GM23338 (cell line): ENCODE results near the gene SLC26A1. TPM values are rescaled to one million over a fixed set of nuclear protein-coding genes. Genes with fewer than 3 reads are reported as not detected.

Experiments used
- ATAC-seq: fragments of 200-7000 bp; cut with Tn5 transposase; 3 replicates; pipeline ENCODE4 v1.9.1; 2020
- DNase-seq: peaks from one replicate; pipeline ENCODE4 v3.0.0-alpha.2; 2015; ENCODE audit warnings: low spot score
- H2AFZ ChIP-seq: fragments of 200-600 bp; sonication (generic); 2 replicates; pipeline ENCODE4 v1.8.0; 2016; ENCODE audit warnings: antibody characterized with exemption, mild to moderate bottlenecking, moderate library complexity
- H3F3A ChIP-seq: fragments of 200-600 bp; sonication (generic); replicated peaks from 2 replicates; pipeline ENCODE4 v1.8.0; 2017; ENCODE audit warnings: antibody characterized with exemption, mixed run types, low read depth
- H3K27ac ChIP-seq: fragments of 200-600 bp; sonication (generic); 2 replicates; pipeline ENCODE4 v1.6.1; 2016; ENCODE audit warnings: low read depth
- H3K27me3 ChIP-seq: fragments of 200-600 bp; sonication (generic); 2 replicates; pipeline ENCODE4 v1.8.0; 2016; ENCODE audit warnings: mild to moderate bottlenecking, mixed run types, moderate library complexity; ENCODE audit not compliant: insufficient read depth
- H3K36me3 ChIP-seq: fragments of 200-600 bp; sonication (generic); 2 replicates; pipeline ENCODE4 v1.8.0; 2016; ENCODE audit warnings: mild to moderate bottlenecking; ENCODE audit not compliant: insufficient read depth
- H3K4me1 ChIP-seq: fragments of 200-600 bp; sonication (generic); 2 replicates; pipeline ENCODE4 v1.8.0; 2016; ENCODE audit warnings: mild to moderate bottlenecking, moderate library complexity; ENCODE audit not compliant: insufficient read depth
- H3K4me2 ChIP-seq: fragments of 200-600 bp; sonication (generic); 2 replicates; pipeline ENCODE4 v1.7.1; 2017; ENCODE audit warnings: mixed run types
- H3K4me3 ChIP-seq: fragments of 200-600 bp; sonication (generic); 2 replicates; pipeline ENCODE4 v1.6.1; 2016; ENCODE audit warnings: mixed run types
- H3K79me2 ChIP-seq: fragments of 200-600 bp; sonication (generic); replicated peaks from 2 replicates; pipeline ENCODE4 v1.8.0; 2017; ENCODE audit warnings: mild to moderate bottlenecking; ENCODE audit not compliant: insufficient read depth
- H3K9me2 ChIP-seq: fragments of 200-600 bp; sonication (generic); 2 replicates; pipeline ENCODE4 v1.8.0; 2017; ENCODE audit not compliant: insufficient read depth
- H4K20me1 ChIP-seq: fragments of 200-600 bp; sonication (generic); replicated peaks from 2 replicates; pipeline ENCODE4 v1.8.0; 2017; ENCODE audit warnings: mild to moderate bottlenecking; ENCODE audit not compliant: insufficient read depth
- H3K27ac Mint-ChIP-seq: 2 replicates; pipeline ENCODE4 v1.8.0; 2020; ENCODE audit warnings: inconsistent platforms, mild to moderate bottlenecking, moderate library complexity, mixed read lengths
- H3K27me3 Mint-ChIP-seq: 3 replicates; pipeline ENCODE4 v1.8.0; 2022; ENCODE audit warnings: low read depth, mild to moderate bottlenecking, moderate library complexity, mixed read lengths, inconsistent platforms; ENCODE audit not compliant: insufficient read depth, poor library complexity
- H3K36me3 Mint-ChIP-seq: 3 replicates; pipeline ENCODE4 v1.8.0; 2021; ENCODE audit warnings: low read depth, mild to moderate bottlenecking, inconsistent platforms, moderate library complexity, mixed read lengths
- H3K4me1 Mint-ChIP-seq: 3 replicates; pipeline ENCODE4 v1.8.0; 2020; ENCODE audit warnings: mild to moderate bottlenecking, inconsistent platforms, mixed read lengths
- H3K4me3 Mint-ChIP-seq: 3 replicates; pipeline ENCODE4 v1.8.0; 2021; ENCODE audit warnings: moderate library complexity, mild to moderate bottlenecking, inconsistent platforms, mixed read lengths
- H3K9me3 Mint-ChIP-seq: 3 replicates; pipeline ENCODE4 v1.8.0; 2020; ENCODE audit warnings: moderate library complexity, mild to moderate bottlenecking, inconsistent platforms, mixed read lengths
- CREB1 ChIP-seq: fragments of 250-450 bp; sonication (Bioruptor Pico); IDR thresholded peaks from 2 replicates; pipeline ENCODE4 v1.5.0; 2020; ENCODE audit warnings: low read depth, mild to moderate bottlenecking, moderate library complexity
- EZH2 ChIP-seq: fragments of 200-600 bp; sonication (generic); IDR thresholded peaks from one replicate; pipeline ENCODE4 v1.8.0; 2017; ENCODE audit warnings: antibody characterized with exemption, mild to moderate bottlenecking, low read depth; ENCODE audit not compliant: unreplicated experiment
- POLR2AphosphoS5 ChIP-seq: IDR thresholded peaks from 2 replicates; pipeline ENCODE4 v1.6.1; 2016; ENCODE audit warnings: antibody characterized with exemption, low read depth
- REST ChIP-seq: IDR thresholded peaks from one replicate; pipeline ENCODE4 v1.6.1; 2018; ENCODE audit warnings: antibody characterized with exemption; ENCODE audit not compliant: unreplicated experiment
- STAT1 ChIP-seq: IDR thresholded peaks from one replicate; pipeline ENCODE4 v1.6.1; 2016; ENCODE audit warnings: antibody characterized with exemption; ENCODE audit not compliant: unreplicated experiment
- ZNF331 ChIP-seq: fragments of 250-450 bp; sonication (Bioruptor Pico); IDR thresholded peaks from 2 replicates; pipeline ENCODE4 v1.5.0; 2020; ENCODE audit warnings: low read depth, mild to moderate bottlenecking, moderate library complexity
- polyA plus RNA-seq: library from polyadenylated mRNA; unstranded; fragments of >200 nt; fragmentation: Nextera tagmentation; extraction: Ambion mirVana; gene quantifications from 2 replicates; pipeline ENCODE4 v1.2.1, GENCODE V29; 2016
- total RNA-seq: library from RNA; depleted of rRNA; stranded (reverse); fragments of >200 nt; shearing (Covaris generic); gene quantifications from 2 replicates; pipeline ENCODE4 v1.2.3, GENCODE V29; 2014
- TF ChIP-seq, protein P1 (sequence below): fragments of 250-450 bp; sonication (Bioruptor Pico); IDR thresholded peaks from 2 replicates; pipeline ENCODE4 v1.5.0; 2020; ENCODE audit warnings: mild to moderate bottlenecking, moderate library complexity
- TF ChIP-seq, protein P2 (sequence below), 2 experiments: fragments of 200-600 bp in 1 of 2; sonication (generic) in 1 of 2; conservative IDR thresholded peaks; 2 replicates each; pipeline versions ENCODE4 v1.5.1 to v1.6.1; 2016 to 2017; ENCODE audit warnings: antibody characterized with exemption in 2 of 2, low read depth in 2 of 2, mild to moderate bottlenecking in 2 of 2, moderate library complexity in 1 of 2

The SLC26A1 gene
- total and polyA plus RNA-seq, 2 experiments from 2014 or later = 0.10 to 0.27 TPM

GRCh38 chr4:967113-968104 is 25.8 kb downstream of the SLC26A1 start:
- TF ChIP-seq STAT1 (no peak), EZH2 (no peak), ZNF331 (CRISPR knock-in tag) (no peak), POLR2AphosphoS5 (no peak), CREB1 (CRISPR knock-in tag) (no peak), REST (no peak)
- TF ChIP-seq, protein P1, sequence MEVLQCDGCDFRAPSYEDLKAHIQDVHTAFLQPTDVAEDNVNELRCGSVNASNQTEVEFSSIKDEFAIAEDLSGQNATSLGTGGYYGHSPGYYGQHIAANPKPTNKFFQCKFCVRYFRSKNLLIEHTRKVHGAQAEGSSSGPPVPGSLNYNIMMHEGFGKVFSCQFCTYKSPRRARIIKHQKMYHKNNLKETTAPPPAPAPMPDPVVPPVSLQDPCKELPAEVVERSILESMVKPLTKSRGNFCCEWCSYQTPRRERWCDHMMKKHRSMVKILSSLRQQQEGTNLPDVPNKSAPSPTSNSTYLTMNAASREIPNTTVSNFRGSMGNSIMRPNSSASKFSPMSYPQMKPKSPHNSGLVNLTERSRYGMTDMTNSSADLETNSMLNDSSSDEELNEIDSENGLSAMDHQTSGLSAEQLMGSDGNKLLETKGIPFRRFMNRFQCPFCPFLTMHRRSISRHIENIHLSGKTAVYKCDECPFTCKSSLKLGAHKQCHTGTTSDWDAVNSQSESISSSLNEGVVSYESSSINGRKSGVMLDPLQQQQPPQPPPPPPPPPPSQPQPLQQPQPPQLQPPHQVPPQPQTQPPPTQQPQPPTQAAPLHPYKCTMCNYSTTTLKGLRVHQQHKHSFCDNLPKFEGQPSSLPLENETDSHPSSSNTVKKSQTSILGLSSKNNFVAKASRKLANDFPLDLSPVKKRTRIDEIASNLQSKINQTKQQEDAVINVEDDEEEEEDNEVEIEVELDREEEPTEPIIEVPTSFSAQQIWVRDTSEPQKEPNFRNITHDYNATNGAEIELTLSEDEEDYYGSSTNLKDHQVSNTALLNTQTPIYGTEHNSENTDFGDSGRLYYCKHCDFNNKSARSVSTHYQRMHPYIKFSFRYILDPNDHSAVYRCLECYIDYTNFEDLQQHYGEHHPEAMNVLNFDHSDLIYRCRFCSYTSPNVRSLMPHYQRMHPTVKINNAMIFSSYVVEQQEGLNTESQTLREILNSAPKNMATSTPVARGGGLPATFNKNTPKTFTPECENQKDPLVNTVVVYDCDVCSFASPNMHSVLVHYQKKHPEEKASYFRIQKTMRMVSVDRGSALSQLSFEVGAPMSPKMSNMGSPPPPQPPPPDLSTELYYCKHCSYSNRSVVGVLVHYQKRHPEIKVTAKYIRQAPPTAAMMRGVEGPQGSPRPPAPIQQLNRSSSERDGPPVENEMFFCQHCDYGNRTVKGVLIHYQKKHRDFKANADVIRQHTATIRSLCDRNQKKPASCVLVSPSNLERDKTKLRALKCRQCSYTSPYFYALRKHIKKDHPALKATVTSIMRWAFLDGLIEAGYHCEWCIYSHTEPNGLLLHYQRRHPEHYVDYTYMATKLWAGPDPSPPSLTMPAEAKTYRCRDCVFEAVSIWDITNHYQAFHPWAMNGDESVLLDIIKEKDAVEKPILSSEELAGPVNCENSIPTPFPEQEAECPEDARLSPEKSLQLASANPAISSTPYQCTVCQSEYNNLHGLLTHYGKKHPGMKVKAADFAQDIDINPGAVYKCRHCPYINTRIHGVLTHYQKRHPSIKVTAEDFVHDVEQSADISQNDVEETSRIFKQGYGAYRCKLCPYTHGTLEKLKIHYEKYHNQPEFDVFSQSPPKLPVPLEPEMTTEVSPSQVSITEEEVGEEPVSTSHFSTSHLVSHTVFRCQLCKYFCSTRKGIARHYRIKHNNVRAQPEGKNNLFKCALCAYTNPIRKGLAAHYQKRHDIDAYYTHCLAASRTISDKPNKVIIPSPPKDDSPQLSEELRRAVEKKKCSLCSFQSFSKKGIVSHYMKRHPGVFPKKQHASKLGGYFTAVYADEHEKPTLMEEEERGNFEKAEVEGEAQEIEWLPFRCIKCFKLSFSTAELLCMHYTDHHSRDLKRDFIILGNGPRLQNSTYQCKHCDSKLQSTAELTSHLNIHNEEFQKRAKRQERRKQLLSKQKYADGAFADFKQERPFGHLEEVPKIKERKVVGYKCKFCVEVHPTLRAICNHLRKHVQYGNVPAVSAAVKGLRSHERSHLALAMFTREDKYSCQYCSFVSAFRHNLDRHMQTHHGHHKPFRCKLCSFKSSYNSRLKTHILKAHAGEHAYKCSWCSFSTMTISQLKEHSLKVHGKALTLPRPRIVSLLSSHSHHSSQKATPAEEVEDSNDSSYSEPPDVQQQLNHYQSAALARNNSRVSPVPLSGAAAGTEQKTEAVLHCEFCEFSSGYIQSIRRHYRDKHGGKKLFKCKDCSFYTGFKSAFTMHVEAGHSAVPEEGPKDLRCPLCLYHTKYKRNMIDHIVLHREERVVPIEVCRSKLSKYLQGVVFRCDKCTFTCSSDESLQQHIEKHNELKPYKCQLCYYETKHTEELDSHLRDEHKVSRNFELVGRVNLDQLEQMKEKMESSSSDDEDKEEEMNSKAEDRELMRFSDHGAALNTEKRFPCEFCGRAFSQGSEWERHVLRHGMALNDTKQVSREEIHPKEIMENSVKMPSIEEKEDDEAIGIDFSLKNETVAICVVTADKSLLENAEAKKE (CRISPR knock-in tag) = no peak
- TF ChIP-seq, protein P2, sequence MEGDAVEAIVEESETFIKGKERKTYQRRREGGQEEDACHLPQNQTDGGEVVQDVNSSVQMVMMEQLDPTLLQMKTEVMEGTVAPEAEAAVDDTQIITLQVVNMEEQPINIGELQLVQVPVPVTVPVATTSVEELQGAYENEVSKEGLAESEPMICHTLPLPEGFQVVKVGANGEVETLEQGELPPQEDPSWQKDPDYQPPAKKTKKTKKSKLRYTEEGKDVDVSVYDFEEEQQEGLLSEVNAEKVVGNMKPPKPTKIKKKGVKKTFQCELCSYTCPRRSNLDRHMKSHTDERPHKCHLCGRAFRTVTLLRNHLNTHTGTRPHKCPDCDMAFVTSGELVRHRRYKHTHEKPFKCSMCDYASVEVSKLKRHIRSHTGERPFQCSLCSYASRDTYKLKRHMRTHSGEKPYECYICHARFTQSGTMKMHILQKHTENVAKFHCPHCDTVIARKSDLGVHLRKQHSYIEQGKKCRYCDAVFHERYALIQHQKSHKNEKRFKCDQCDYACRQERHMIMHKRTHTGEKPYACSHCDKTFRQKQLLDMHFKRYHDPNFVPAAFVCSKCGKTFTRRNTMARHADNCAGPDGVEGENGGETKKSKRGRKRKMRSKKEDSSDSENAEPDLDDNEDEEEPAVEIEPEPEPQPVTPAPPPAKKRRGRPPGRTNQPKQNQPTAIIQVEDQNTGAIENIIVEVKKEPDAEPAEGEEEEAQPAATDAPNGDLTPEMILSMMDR (conservative IDR thresholded peaks at IDR 0.05; ENCODE audit: low read depth in 2 of 2) = no peak
- peaks cover 14% of the 10 kb centered on the region; the same call in 1 of the 2 replicates for H3K27me3 ChIP-seq
- no peaks in the 10 kb centered on the region; the same call in 1 of the 2 replicates for H3F3A ChIP-seq
- no peak overlapping the region for H3K27ac ChIP-seq
- H3K9me2 ChIP-seq = no peaks in the 10 kb centered on the region
- DNase-seq (peak; percentile 67), ATAC-seq (peak; percentile 33)
- no peaks in the 10 kb centered on the region for H3K79me2 ChIP-seq
- no peak overlapping the region for H3K27ac Mint-ChIP-seq
- no peaks in the 10 kb centered on the region for H3K4me1 Mint-ChIP-seq
- no peaks in the 10 kb centered on the region for H3K9me3 Mint-ChIP-seq
- peak overlapping the region; percentile 58; the same call in 2 of the 3 replicates for H3K4me3 Mint-ChIP-seq
- no peaks in the 10 kb centered on the region for H3K36me3 Mint-ChIP-seq
- H3K4me3 ChIP-seq = peak overlapping the region; percentile 58
- no peak overlapping the region for H2AFZ ChIP-seq
- H3K4me2 ChIP-seq = peak overlapping the region; percentile 82
- H3K27me3 Mint-ChIP-seq = peaks cover 20% of the 10 kb centered on the region
- H3K36me3 ChIP-seq = no peaks in the 10 kb centered on the region
- no peaks in the 10 kb centered on the region for H3K4me1 ChIP-seq
- H4K20me1 ChIP-seq = no peaks in the 10 kb centered on the region
